Measurements from ENCODE around the gene GRK2. TPM values are rescaled to one million over a fixed set of nuclear protein-coding genes. Genes with fewer than 3 reads are reported as not detected.

Gene GRK2
- total and polyA plus RNA-seq, 10 donors = 119 to 301 (median 261) TPM

- TF ChIP-seq POLR2A (IDR thresholded peaks at IDR 0.05) (no peak), POLR2AphosphoS5 (IDR thresholded peaks at IDR 0.05) (peak; percentile 46 to 78 (median 69)), CTCF (IDR thresholded peaks at IDR 0.05 in 8 of 11, conservative IDR thresholded peaks at IDR 0.05 in 3 of 11) (peak; percentile 77 to 88 (median 81))
- peaks cover 55 to 88% (median 73%) of the 10 kb centered on the region in 6 donors for H3K4me1 ChIP-seq
- DNase-seq = peak; percentile 97
- peaks cover 0 to 12% (median 0%) of the 10 kb centered on the region in 7 donors for H3K27me3 ChIP-seq (replicated peaks in 1 of 7)
- H3K36me3 ChIP-seq = peaks cover 0 to 30% (median 8%) of the 10 kb centered on the region in 6 donors
- 12 to 38% (median 14%) methylated on average over 16 to 54 of the region's 54 CpGs for WGBS, 5 donors
- intact Hi-C loops (cut with DNase I; ENCODE audit: low total_unique reads) = no loop called here
- H3K27ac ChIP-seq = peak overlapping the region in 7 of 8 donors; percentile 67 to 97 (median 71)
- H3K4me3 ChIP-seq = peak overlapping the region in 1 of 8 donors; percentile 81
- H3K9me3 ChIP-seq = no peaks in the 10 kb centered on the region
Measured at GRCh38 chr11:67265633-67266448, 432 bp upstream of the GRK2 start.

GRCh38 chr11:67267188-67268080, 1.2 kb downstream of the GRK2 start:
- Histone ChIP-seq H3K4me1 (peaks cover 65 to 88% (median 74%) of the 10 kb centered on the region in 6 donors), H3K4me3 (peak overlapping the region; percentile 81 to 100 (median 94)), H3K27ac (peak overlapping the region; percentile 89 to 100 (median 97)), H3K36me3 (peaks cover 0 to 46% (median 8%) of the 10 kb centered on the region in 6 donors), H3K27me3 (replicated peaks in 1 of 7) (no peaks in the 10 kb centered on the region), H3K9me3 (no peaks in the 10 kb centered on the region)
- peak; percentile 89 for DNase-seq
- intact Hi-C loops (cut with DNase I; ENCODE audit: low total_unique reads) = no loop called here
- WGBS, 5 donors = 0 to 4% (median 2%) methylated on average over 23 to 30 of the region's 30 CpGs
- TF ChIP-seq POLR2AphosphoS5 (IDR thresholded peaks at IDR 0.05) (peak; percentile 67 to 82 (median 69)), POLR2A (IDR thresholded peaks at IDR 0.05) (no peak)

GRCh38 chr11:67268081-67268961, 2.0 kb downstream of the GRK2 start:
- peak; percentile 87 for DNase-seq
- intact Hi-C loops (cut with DNase I; ENCODE audit: low total_unique reads) = no loop called here
- WGBS, 5 donors = 6 to 11% (median 7%) methylated on average over 17 to 21 of the region's 21 CpGs

More at GRCh38 chr11:67268081-67268961, 2.0 kb downstream of the GRK2 start:
- Histone ChIP-seq H3K27ac (peak overlapping the region; percentile 89 to 100 (median 97)), H3K9me3 (no peaks in the 10 kb centered on the region), H3K4me3 (peak overlapping the region; percentile 81 to 100 (median 94)), H3K27me3 (replicated peaks in 1 of 7) (no peaks in the 10 kb centered on the region), H3K36me3 (peaks cover 0 to 55% (median 9%) of the 10 kb centered on the region in 6 donors), H3K4me1 (peaks cover 65 to 88% (median 74%) of the 10 kb centered on the region in 6 donors)
- TF ChIP-seq POLR2AphosphoS5 (IDR thresholded peaks at IDR 0.05) = peak; percentile 27 to 74 (median 57)
- TF ChIP-seq CTCF (IDR thresholded peaks at IDR 0.05 in 8 of 11, conservative IDR thresholded peaks at IDR 0.05 in 3 of 11) = peak in 4 of 11 experiments; percentile 9 to 18 (median 10)
- no peak for TF ChIP-seq POLR2A (IDR thresholded peaks at IDR 0.05)

Data from spleen (tissue), 11 donors.